Measurements from ENCODE around the gene SHISAL1.

Gene SHISAL1

GRCh38 chr22:44298406-44299091 lies 14.2 kb downstream of the SHISAL1 start:
- no peak for DNase-seq

GRCh38 chr22:44297470-44298061 lies 15.2 kb downstream of the SHISAL1 start:
- no peak for DNase-seq

GRCh38 chr22:44295406-44295805 lies 17.3 kb downstream of the SHISAL1 start:
- DNase-seq: no peak

GRCh38 chr22:44293876-44294275 lies 18.9 kb downstream of the SHISAL1 start:
- DNase-seq: no peak

GRCh38 chr22:44293034-44293433 lies 19.7 kb downstream of the SHISAL1 start:
- no peak for DNase-seq

GRCh38 chr22:44292521-44292920 lies 20.2 kb downstream of the SHISAL1 start:
- DNase-seq: no peak

GRCh38 chr22:44291674-44292360 lies 20.9 kb downstream of the SHISAL1 start:
- no peak for DNase-seq

- peak; percentile 17 for DNase-seq
Measured at GRCh38 chr22:44291265-44291664, 21.5 kb downstream of the SHISAL1 start.

GRCh38 chr22:44289414-44290171 lies 23.2 kb downstream of the SHISAL1 start:
- DNase-seq: no peak

- no peak for DNase-seq
Measured at GRCh38 chr22:44288913-44289312, 23.8 kb downstream of the SHISAL1 start.

GRCh38 chr22:44287741-44288140 lies 25.0 kb downstream of the SHISAL1 start:
- DNase-seq: no peak

GRCh38 chr22:44287121-44287693 lies 25.5 kb downstream of the SHISAL1 start:
- DNase-seq: no peak

GRCh38 chr22:44286646-44287045 lies 26.1 kb downstream of the SHISAL1 start:
- no peak for DNase-seq

- DNase-seq: no peak
Measured at GRCh38 chr22:44284711-44285110, 28.0 kb downstream of the SHISAL1 start.

GRCh38 chr22:44281768-44282637 lies 30.7 kb downstream of the SHISAL1 start:
- DNase-seq: no peak

GRCh38 chr22:44280665-44281188 lies 32.0 kb downstream of the SHISAL1 start:
- no peak for DNase-seq

- DNase-seq: no peak
Measured at GRCh38 chr22:44279069-44279360, 33.7 kb downstream of the SHISAL1 start.

- no peak for DNase-seq
Measured at GRCh38 chr22:44278243-44279068, 34.3 kb downstream of the SHISAL1 start.

GRCh38 chr22:44277386-44278135 lies 35.2 kb downstream of the SHISAL1 start:
- no peak for DNase-seq

GRCh38 chr22:44276706-44277356 lies 35.9 kb downstream of the SHISAL1 start:
- DNase-seq: no peak
